Stimulated activated memory B cell treated with anti-CD40 and anti-IgM and Interleukin-4, amounts not matched to agents 10 μg/mL and 1 μg/mL and 100 μg/mL, for 72 hours (primary cell): ENCODE measurements around the gene PROSER3.
A peak's percentile ranks its signal among the peaks of the same experiment; 100 is the strongest.

ENCODE experiments used
- ATAC-seq: fragments of 150-1000 bp; cut with Tn5 transposase; 2 replicates; pipeline ENCODE4 v1.10.0; 2021
- H3K27ac Mint-ChIP-seq: one replicate; pipeline ENCODE4 v1.8.0; 2022; ENCODE audit warnings: mild to moderate bottlenecking, mixed read lengths
- H3K27me3 Mint-ChIP-seq: one replicate; pipeline ENCODE4 v1.8.0; 2022; ENCODE audit warnings: mixed read lengths
- H3K36me3 Mint-ChIP-seq: one replicate; pipeline ENCODE4 v1.8.0; 2022; ENCODE audit warnings: mixed read lengths
- H3K4me1 Mint-ChIP-seq: one replicate; pipeline ENCODE4 v1.8.0; 2022; ENCODE audit warnings: mixed read lengths
- H3K4me3 Mint-ChIP-seq: one replicate; pipeline ENCODE4 v1.8.0; 2022; ENCODE audit warnings: mild to moderate bottlenecking, moderate library complexity, mixed read lengths
- H3K9me3 Mint-ChIP-seq: one replicate; pipeline ENCODE4 v1.8.0; 2022; ENCODE audit warnings: mixed read lengths

PROSER3 gene

DNA sequence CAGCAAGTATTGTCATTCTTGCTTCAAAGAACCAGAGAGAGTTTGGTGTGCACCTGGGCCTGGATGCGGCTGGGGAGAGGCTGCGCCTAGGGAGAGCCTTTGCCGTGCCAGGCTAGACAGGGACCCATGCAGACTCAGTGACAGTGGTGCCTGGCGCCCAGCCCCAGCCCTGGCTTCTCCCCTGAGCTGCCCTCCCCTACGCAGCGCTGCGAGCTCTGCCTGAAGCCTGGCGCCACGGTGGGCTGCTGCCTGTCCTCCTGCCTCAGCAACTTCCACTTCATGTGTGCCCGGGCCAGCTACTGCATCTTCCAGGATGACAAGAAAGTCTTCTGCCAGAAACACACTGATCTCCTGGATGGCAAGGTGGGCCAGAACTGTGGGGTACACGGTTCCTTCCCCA is 28.2 kb upstream of the PROSER3 start:
- Mint-ChIP-seq H3K27ac (no peak overlapping the region), H3K4me1 (peaks cover 12% of the 10 kb centered on the region), H3K9me3 (no peaks in the 10 kb centered on the region), H3K4me3 (no peak overlapping the region), H3K36me3 (peaks cover 80% of the 10 kb centered on the region), H3K27me3 (no peaks in the 10 kb centered on the region)
- no peak for ATAC-seq

DNA sequence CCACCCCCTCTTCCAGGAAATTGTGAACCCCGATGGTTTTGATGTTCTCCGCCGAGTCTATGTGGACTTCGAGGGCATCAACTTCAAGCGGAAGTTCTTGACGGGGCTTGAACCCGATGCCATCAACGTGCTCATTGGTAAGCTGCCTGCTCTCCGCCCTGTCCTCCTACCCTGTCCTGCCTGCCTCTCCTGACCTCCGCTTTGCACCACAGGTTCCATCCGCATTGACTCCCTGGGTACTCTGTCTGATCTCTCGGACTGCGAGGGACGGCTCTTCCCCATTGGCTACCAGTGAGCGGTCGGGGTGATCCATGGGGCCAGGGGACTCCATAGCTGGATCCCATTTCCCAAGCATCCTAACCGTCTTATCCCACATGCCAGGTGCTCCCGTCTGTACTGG is 27.6 kb upstream of the PROSER3 start:
- Mint-ChIP-seq H3K4me3 (no peak overlapping the region), H3K9me3 (no peaks in the 10 kb centered on the region), H3K27ac (no peak overlapping the region), H3K4me1 (peaks cover 13% of the 10 kb centered on the region), H3K36me3 (peaks cover 78% of the 10 kb centered on the region), H3K27me3 (no peaks in the 10 kb centered on the region)
- ATAC-seq = no peak

- Mint-ChIP-seq H3K4me1 (peaks cover 16% of the 10 kb centered on the region), H3K9me3 (no peaks in the 10 kb centered on the region), H3K27ac (no peak overlapping the region), H3K36me3 (peaks cover 77% of the 10 kb centered on the region), H3K27me3 (no peaks in the 10 kb centered on the region), H3K4me3 (no peak overlapping the region)
- no peak for ATAC-seq
Observed at GRCh38 chr19:35731353-35731752, 26.6 kb upstream of the PROSER3 start.

DNA sequence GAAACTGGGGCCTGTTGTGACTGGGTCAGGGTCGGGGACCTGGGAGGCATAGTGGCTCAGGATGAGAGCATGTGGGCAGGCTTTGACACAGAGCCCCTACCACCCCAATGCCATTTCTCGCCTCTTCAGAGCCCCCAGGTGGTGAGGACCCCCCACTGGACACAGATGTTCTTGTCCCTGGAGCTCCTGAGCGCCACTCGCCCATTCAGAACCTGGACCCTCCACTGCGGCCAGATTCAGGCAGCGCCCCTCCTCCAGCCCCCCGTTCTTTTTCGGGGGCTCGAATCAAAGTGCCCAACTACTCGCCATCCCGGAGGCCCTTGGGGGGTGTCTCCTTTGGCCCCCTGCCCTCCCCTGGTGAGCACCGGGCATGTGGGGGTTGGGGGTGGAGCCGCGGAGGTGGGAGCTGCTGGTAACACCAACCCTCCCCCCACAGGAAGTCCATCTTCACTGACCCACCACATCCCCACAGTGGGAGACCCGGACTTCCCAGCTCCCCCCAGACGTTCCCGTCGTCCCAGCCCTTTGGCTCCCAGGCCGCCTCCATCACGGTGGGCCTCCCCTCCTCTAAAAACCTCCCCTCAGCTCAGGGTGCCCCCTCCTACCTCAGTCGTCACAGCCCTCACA is 26.1 kb upstream of the PROSER3 start:
- H3K4me3 Mint-ChIP-seq = no peak overlapping the region
- H3K9me3 Mint-ChIP-seq = no peaks in the 10 kb centered on the region
- H3K27ac Mint-ChIP-seq = no peak overlapping the region
- H3K4me1 Mint-ChIP-seq = peaks cover 21% of the 10 kb centered on the region
- H3K36me3 Mint-ChIP-seq = peaks cover 78% of the 10 kb centered on the region
- H3K27me3 Mint-ChIP-seq = no peaks in the 10 kb centered on the region
- no peak for ATAC-seq

GRCh38 chr19:35732540-35733179 is 25.3 kb upstream of the PROSER3 start:
- Mint-ChIP-seq H3K4me1 (peaks cover 29% of the 10 kb centered on the region), H3K27me3 (no peaks in the 10 kb centered on the region), H3K27ac (no peak overlapping the region), H3K4me3 (no peak overlapping the region), H3K36me3 (peaks cover 83% of the 10 kb centered on the region), H3K9me3 (no peaks in the 10 kb centered on the region)
- ATAC-seq = no peak

- Mint-ChIP-seq H3K36me3 (peaks cover 79% of the 10 kb centered on the region), H3K27me3 (no peaks in the 10 kb centered on the region), H3K27ac (peak overlapping the region; percentile 18), H3K4me1 (peaks cover 31% of the 10 kb centered on the region), H3K9me3 (no peaks in the 10 kb centered on the region), H3K4me3 (no peak overlapping the region)
- no peak for ATAC-seq
Observed at GRCh38 chr19:35733180-35734125, 24.5 kb upstream of the PROSER3 start.

GRCh38 chr19:35734273-35734672 is 23.7 kb upstream of the PROSER3 start:
- H3K36me3 Mint-ChIP-seq = peaks cover 76% of the 10 kb centered on the region
- peak overlapping the region; percentile 18 for H3K27ac Mint-ChIP-seq
- H3K4me1 Mint-ChIP-seq = peaks cover 39% of the 10 kb centered on the region
- no peaks in the 10 kb centered on the region for H3K9me3 Mint-ChIP-seq
- no peak overlapping the region for H3K4me3 Mint-ChIP-seq
- no peaks in the 10 kb centered on the region for H3K27me3 Mint-ChIP-seq
- ATAC-seq = no peak

DNA sequence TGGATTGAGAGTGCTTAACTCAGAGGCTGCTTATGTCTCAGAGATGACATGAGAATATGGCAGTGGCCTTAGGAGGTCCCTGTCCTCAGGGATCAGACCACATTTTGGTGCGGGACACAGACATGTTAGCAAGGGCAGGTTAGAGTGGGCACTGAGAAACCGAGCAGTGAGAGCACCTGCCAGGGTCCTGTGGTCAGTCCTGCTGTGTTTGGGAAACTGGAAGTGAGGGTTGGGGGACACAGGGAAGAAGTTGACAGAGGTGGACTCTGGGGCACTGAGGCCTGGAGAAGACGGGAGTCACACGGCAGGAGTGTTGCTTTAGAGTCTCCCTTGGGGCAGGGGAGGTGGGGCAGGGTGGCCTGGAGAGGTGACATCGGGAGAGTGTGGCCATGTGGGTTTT is 23.1 kb upstream of the PROSER3 start:
- Mint-ChIP-seq H3K4me3 (no peak overlapping the region), H3K27ac (peak overlapping the region; percentile 18), H3K27me3 (no peaks in the 10 kb centered on the region), H3K9me3 (no peaks in the 10 kb centered on the region), H3K36me3 (peaks cover 71% of the 10 kb centered on the region), H3K4me1 (peaks cover 45% of the 10 kb centered on the region)
- ATAC-seq = no peak

- no peaks in the 10 kb centered on the region for H3K9me3 Mint-ChIP-seq
- H3K27ac Mint-ChIP-seq = peak overlapping the region; percentile 30
- ATAC-seq = no peak
- H3K4me3 Mint-ChIP-seq = no peak overlapping the region
- peaks cover 54% of the 10 kb centered on the region for H3K4me1 Mint-ChIP-seq
- H3K36me3 Mint-ChIP-seq = peaks cover 57% of the 10 kb centered on the region
- H3K27me3 Mint-ChIP-seq = no peaks in the 10 kb centered on the region
Observed at GRCh38 chr19:35736913-35737886, 20.8 kb upstream of the PROSER3 start.

DNA sequence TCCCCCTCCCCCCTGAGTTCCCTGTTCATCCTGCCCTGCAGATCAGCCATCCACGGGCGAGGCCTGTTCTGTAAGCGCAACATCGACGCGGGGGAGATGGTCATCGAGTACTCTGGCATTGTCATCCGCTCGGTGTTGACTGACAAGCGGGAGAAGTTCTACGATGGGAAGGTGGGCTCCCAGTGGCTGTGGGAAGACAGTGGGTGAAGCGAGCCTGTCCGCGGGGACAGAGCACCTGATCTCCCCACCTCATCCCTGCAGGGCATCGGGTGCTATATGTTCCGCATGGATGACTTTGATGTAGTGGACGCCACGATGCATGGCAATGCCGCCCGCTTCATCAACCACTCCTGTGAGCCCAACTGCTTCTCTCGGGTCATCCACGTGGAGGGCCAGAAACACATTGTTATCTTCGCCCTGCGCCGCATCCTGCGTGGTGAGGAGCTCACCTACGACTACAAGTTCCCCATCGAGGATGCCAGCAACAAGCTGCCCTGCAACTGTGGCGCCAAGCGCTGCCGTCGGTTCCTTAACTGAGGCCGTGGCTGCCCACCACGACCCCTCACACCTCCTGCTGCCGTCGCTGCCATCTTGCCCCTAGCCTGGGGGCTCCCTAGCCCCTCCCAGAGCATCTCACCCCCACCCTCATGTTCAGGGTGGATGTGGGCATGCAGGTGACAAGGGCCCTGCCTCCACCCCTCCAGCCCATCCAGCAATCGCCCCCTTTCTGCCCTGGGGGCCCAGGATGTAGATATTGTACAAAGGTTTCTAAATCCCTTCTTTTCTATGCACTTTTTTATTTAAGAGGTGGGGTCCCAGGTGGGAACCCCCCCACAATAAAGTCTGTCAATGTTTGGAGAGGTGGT is 19.7 kb upstream of the PROSER3 start:
- Mint-ChIP-seq H3K36me3 (peaks cover 60% of the 10 kb centered on the region), H3K4me3 (no peak overlapping the region), H3K27ac (peak overlapping the region; percentile 30), H3K9me3 (no peaks in the 10 kb centered on the region), H3K4me1 (peaks cover 65% of the 10 kb centered on the region), H3K27me3 (no peaks in the 10 kb centered on the region)
- ATAC-seq = no peak

- ATAC-seq = no peak
- Mint-ChIP-seq H3K9me3 (no peaks in the 10 kb centered on the region), H3K4me3 (no peak overlapping the region), H3K4me1 (peaks cover 68% of the 10 kb centered on the region), H3K27ac (no peak overlapping the region), H3K27me3 (no peaks in the 10 kb centered on the region), H3K36me3 (peaks cover 56% of the 10 kb centered on the region)
Observed at GRCh38 chr19:35738887-35739229, 19.1 kb upstream of the PROSER3 start.

- Mint-ChIP-seq H3K27me3 (no peaks in the 10 kb centered on the region), H3K27ac (no peak overlapping the region), H3K36me3 (peaks cover 55% of the 10 kb centered on the region), H3K9me3 (no peaks in the 10 kb centered on the region), H3K4me1 (peaks cover 68% of the 10 kb centered on the region), H3K4me3 (peak overlapping the region; percentile 97)
- ATAC-seq = no peak
Observed at GRCh38 chr19:35739275-35740107, 18.5 kb upstream of the PROSER3 start.

- Mint-ChIP-seq H3K4me1 (peaks cover 65% of the 10 kb centered on the region), H3K27me3 (no peaks in the 10 kb centered on the region), H3K9me3 (no peaks in the 10 kb centered on the region), H3K27ac (peak overlapping the region; percentile 99), H3K36me3 (peaks cover 49% of the 10 kb centered on the region), H3K4me3 (peak overlapping the region; percentile 97)
- peak; percentile 24 for ATAC-seq
Observed at GRCh38 chr19:35740108-35740422, 17.9 kb upstream of the PROSER3 start.
